HG02970 (cell line): ENCODE data around the gene GOLT1A.

ENCODE experiments used
- ATAC-seq: cut with Tn5 transposase; IDR thresholded peaks from one replicate; pipeline ENCODE4 v1.9.1; 2021; ENCODE audit warnings: mild to moderate bottlenecking, moderate library complexity, moderate number of reproducible peaks; ENCODE audit not compliant: unreplicated experiment, low FRiP score

The GOLT1A gene

GRCh38 chr1:204221271-204221670, 7.5 kb upstream of the GOLT1A start:
- no peak for ATAC-seq

DNA sequence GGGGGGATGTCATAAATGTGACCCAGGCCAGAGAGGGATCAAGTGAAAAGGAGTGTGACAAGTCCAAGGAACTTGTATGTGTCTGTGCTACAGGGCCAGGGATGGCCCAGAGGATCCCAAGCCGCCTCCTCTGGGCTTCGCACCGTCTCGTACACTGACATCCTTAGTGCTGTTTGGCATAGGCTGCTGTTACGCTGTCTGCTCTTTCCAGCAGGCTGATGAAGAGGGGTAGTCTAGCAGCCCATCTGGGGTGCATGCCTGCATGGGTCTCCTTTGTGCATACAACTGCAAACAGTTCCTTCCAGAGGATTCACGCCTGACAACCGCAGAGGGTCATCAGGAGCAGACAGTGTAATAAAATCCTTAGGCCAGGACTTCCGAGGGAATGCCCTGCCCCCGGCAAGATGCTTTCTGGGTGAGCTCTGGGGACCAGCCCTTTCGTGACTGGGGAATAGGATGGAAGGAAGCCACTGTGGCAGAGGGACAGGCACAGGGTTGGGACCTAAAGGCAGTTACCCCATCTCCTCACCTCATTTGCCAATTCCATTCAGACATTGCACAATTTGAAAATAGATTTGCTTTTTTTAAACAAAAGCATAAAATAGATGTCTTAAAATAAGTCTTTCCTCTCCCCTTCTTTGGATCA, 6.3 kb upstream of the GOLT1A start:
- ATAC-seq: no peak

DNA sequence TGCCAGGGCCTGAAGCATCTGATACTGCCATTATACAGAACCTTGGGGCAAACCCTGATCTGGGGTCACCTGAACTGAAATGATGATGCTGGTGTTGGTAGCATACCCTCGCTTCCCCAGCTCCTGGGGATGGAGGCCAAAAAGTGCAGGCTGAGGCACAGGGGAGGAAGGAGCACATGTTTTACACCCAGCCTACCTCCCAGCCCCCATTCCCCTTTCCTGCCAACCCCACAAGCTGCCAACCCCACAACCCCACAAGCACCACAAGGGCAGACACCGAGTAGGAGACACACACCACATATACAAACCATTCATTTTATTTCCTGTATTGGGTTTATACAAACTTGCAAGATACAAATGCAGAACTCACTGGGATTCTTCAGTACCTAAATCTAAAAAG, 4.8 kb upstream of the GOLT1A start:
- no peak for ATAC-seq

- no peak for ATAC-seq
These were observed 3.8 kb upstream of the GOLT1A start for GRCh38 chr1:204217648-204218000.

DNA sequence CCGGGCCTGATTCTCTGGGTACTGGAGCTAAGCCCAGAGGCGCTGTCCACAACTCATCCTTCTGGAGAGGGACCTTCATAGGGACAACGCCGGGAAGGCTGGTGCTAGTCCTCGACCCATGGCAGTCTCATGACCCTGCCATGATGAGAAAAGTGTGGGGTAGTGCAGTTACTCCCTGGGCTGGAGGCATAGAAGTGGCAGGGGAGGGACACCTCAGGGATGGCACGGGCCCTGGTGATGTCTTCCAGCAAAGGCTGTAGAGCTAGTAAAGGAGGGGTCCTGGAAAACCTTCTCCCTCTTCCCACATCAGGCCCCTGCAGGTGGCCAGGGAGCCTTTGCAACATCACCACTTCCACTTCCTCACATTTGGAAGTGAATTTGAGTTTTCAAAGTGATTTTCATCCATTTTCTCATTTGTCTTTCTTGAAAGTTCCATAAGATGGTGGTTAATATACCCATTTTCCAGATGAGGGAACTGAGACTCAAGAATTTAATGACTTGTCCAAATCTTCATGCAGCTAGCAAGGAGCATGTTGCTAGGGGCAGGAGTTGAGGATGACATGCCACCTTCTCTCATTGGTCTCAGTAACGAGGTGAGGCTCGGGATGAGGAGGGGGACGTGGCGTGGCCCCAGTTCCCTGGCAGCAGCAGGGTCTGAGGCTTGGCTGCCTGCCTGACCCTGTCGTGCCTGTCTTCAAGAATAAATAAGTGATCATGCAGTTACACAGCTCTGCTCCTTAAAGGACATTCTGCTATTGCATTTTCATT, 3.3 kb upstream of the GOLT1A start:
- ATAC-seq: no peak

DNA sequence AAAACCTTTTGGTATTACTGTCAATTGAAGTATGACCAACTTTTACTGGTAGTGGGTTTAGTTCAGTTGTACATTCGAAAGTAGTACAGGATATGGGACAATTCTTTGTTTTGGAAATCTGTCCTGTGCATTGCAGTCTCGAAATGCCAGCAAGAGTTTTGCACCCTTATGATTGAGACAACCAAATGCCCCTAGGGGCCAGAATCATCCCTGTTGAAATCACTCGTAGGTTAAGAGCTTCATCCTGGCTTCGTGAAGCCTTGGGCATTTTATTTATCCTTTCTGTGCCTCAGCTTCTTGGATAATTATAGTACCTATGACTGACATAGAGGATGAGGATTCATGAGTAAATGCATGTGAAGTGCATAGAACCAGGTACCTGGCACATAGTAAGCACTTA, 2.4 kb upstream of the GOLT1A start:
- no peak for ATAC-seq

DNA sequence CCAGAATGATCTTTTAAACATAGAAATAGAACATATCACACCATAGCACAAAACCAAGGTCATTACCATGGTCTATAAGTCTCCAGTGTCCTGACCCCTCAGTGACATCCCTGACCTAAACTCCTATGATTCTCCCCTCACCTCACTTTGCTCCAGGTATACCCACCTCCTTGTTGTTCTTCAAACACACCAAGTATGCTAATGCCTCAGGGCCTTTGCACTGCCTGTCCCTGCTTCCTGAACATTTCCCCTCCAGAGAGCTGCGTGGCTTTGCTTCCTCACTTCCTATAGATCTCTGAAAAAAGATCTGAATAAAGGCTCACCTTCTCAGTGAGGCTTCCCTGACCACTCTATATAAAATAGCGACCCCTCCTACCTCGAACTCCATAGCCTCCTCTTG, 1.1 kb downstream of the GOLT1A start:
- no peak for ATAC-seq

DNA sequence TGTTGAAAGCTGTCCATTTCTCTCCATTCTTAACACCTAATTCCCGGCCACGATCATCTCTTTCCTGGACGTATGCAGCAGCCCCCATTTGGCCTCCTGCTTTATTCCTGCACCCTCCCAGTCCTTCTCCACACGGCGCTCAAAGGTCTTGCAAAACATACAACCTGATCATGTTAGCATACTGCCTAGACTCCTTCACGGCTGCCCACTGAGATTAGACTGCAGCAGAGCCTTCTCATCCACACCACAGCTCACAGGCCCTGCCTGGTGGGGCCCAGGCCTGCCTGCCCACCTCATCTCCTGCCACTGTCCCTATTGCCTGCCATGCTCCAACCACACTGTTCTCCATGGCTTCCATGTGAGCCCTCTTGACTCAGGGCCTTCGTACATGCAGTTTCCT, 2.7 kb downstream of the GOLT1A start:
- ATAC-seq: no peak

DNA sequence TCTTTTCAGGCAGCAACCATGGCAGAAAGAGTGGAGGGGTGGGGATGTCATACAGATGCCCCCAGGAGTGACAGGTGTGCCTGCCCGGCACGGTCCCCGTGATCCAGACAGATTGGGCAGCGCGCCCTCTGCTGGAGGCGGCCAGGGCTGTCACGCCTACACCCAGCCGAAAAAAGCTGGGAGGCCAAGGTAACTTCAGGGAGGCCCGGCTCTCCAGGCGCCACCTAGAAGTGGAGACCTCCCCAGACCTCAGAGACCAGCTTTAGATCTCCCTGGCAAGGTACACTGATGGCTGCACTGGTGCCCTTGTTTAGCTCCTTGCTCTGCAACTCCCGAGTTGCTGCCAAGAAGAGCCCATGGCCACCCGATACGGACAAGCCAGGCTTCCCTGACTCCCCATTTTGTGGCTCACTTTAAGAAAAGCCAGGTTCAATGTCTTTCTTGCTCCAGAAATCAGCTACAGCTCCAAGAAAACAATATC, 6.6 kb downstream of the GOLT1A start:
- no peak for ATAC-seq

DNA sequence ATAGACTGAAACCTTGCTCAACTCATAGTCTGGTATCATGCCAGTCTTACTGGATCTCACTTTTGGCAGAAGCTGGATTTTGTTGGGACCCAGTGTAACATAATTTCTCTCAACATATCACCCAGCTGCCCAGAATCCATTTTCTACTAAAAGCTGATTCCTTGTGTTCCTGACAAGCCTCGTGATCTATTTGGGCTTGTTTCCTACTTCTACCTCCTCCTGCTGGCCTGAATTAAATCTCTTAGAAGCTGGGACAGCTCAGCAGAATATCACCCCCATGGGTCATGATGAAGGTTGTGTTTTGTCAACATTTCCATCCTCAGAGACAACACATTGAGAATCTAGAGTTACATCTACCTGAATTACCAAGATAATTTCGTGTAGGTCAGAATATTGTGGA, 7.7 kb downstream of the GOLT1A start:
- no peak for ATAC-seq

DNA sequence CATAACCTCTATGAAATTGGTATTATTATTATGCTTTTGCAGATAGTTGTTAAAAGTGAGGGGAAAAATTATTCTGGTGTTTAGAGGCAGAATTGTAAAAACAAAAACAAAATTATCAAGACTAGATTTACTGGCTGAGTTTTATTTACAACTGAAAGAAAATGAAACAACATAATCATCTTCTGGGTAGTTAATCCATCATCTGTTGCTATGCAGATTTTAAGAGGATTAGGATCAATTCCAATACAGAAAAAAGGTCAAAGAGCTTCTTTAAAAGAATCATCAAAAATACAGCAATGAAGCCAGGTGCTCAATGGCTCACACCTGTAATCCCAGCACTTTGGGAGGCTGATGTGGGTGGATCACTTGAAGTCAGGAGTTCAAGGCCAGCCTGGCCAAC, 8.3 kb downstream of the GOLT1A start:
- ATAC-seq: no peak

DNA sequence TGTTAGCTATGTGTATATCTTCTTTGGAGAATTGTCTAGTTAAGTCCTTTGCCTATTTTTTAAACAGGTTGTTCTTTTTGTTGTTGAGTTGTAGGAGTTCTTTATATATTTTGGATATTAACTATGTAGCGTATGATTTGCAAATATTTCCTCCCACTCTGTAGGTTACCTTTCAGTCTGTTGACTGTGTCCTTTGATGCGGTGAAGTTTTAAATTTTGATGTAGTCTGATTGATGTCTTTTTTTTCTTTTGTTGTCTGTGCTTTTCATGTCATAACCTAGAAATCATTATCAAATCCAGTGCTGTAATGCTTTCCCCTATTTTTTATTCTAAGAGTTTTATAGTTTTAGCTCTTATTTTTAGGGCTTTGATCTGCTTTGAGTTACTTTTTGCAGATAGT, 8.8 kb downstream of the GOLT1A start:
- no peak for ATAC-seq

GRCh38 chr1:204203206-204203767, 10.5 kb downstream of the GOLT1A start:
- ATAC-seq: no peak

- ATAC-seq: no peak
These were observed 11.3 kb downstream of the GOLT1A start for GRCh38 chr1:204202481-204202880.

DNA sequence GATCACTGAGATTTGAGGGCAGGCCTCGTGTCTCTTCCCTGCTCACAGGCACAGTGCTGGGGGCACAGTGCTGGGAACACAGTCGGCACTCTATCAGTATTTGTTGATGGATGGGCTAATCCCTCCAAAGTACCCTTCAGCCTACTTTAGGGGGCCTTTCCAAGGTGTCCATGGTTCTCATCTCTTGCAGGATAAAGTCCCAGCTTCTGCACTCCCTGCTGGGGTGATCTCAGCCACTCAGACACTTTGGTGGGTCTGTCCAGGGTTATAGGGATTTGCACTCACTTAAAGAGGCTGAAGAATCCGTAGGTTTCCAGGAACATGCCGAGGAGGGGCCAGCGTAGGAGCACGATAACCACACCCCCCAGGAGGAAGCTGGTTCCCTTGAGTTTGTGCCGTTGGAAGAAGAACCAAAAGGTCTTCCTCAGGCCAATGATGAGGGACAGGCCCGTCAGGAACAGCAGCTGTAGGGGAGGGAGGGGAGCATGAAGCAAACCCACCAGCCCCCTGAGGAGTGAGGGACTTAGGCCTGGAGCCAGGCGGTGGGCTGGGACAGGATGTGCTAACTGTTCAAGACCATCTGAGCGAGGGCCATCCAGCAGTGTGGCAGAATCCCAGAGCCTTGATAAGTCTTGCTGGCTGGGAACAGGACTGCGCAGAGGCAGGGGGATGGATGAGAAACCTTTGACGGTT, 12.3 kb downstream of the GOLT1A start:
- ATAC-seq: no peak

GRCh38 chr1:204199579-204199978, 14.2 kb downstream of the GOLT1A start:
- ATAC-seq: no peak

GRCh38 chr1:204198348-204199340, 15.1 kb downstream of the GOLT1A start:
- no peak for ATAC-seq

DNA sequence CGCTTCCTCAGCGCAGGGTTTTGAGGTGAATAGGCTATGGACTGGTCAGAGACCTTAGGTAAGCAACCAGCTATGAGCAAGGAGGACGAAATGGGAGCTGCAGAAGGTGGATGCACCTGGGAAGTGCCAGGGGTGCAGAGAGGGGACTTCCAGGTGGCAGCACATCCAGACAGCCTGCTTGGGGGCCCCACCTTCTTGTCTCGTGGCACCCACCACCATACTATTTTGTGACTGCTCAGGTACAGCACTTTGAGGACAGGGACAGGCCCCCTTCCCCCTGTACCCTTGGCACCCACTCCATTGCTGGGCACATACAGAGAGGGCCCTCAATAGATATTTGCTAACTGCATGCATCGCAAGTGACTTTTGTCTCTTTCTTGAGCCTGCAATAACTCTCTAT, 16.7 kb downstream of the GOLT1A start:
- no peak for ATAC-seq

DNA sequence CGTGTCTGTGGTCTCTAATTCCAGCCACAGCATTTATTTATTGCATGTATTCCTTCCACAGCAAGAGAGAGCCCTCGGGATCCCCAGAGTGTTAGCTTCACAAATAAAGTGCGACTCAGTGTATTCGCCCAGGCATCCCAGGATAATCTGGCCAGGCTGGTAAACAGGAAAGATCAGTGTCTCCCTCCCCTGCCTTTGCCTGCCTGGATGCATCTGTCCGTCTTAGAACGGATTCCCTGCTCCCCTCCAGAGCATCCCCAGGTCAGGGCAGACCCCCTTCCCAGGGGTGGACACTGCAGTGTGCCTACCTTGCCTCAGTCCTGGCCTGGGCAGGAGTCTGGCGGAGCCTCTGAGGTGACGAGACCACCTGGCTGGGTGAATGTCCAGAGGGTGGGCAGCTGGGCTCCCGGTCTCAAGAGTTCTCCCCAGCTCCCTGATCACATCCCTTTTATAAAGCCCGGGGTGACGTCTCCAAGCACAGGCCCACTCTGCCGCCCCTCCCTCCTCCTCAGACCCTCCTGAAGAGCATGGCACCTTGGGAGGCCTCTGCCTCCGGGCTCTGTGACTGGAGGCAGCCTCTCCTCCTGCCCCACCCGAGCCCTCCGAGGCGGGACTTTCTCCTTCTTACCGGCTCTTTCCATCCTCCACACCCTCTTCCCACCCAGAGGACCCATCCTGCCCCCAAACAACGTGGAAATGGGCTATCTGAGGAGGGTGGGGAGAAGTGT, 17.6 kb downstream of the GOLT1A start, which contains the start of gene KISS1:
KISS1 (minus strand) TSS at position 424 of the 728 bp plus-strand sequence. CDS start 3,615 bp downstream, outside the sequence.
- ATAC-seq: no peak
